Fibroblast of lung (primary cell): ENCODE data around the gene LRRC59. TPM values are rescaled to one million over a fixed set of nuclear protein-coding genes. Genes with fewer than 3 reads are reported as not detected.
A peak's percentile ranks its signal among the peaks of the same experiment; 100 is the strongest.

Experiments used
- DNase-seq, 2 donors: peaks; one replicate each; pipeline versions ENCODE4 v3.0.0 to v3.0.0-alpha.2; 2010; ENCODE audit warnings: low read depth in 2 of 2
- H2AFZ ChIP-seq: 2 replicates; pipeline ENCODE4 v1.5.1; 2012; ENCODE audit warnings: low read length, control low read depth, inconsistent platforms
- H3K27ac ChIP-seq: 2 replicates; pipeline ENCODE4 v1.5.1; 2011; ENCODE audit warnings: low read length, control low read depth; ENCODE audit not compliant: insufficient read depth
- H3K27me3 ChIP-seq: 2 replicates; pipeline ENCODE4 v1.5.1; 2011; ENCODE audit warnings: mild to moderate bottlenecking, low read length; ENCODE audit not compliant: control insufficient read depth, insufficient read depth
- H3K36me3 ChIP-seq: 2 replicates; pipeline ENCODE4 v1.5.1; 2011; ENCODE audit warnings: low read length; ENCODE audit not compliant: control insufficient read depth, insufficient read depth
- H3K4me1 ChIP-seq: 2 replicates; pipeline ENCODE4 v1.5.1; 2011; ENCODE audit warnings: low read length; ENCODE audit not compliant: control insufficient read depth, insufficient read depth; ENCODE audit errors: extremely low read depth
- H3K4me2 ChIP-seq: 2 replicates; pipeline ENCODE4 v1.5.1; 2011; ENCODE audit warnings: low read length, control low read depth; ENCODE audit not compliant: insufficient read depth; ENCODE audit errors: extremely low read depth
- H3K4me3 ChIP-seq, 4 experiments: fragments of 200-600 bp in 1 of 4; sonication (generic) in 1 of 4; replicated peaks in 1 of 4; 2 replicates each; pipeline ENCODE4 v1.5.1; 2011 to 2016; ENCODE audit warnings: low read length in 4 of 4, low read depth in 3 of 4, mild to moderate bottlenecking in 3 of 4, control low read depth in 2 of 4, inconsistent platforms in 1 of 4, mixed read lengths in 1 of 4; ENCODE audit not compliant: insufficient read depth in 1 of 4; ENCODE audit errors: control extremely low read depth in 1 of 4
- H3K79me2 ChIP-seq: 2 replicates; pipeline ENCODE4 v1.5.1; 2012; ENCODE audit warnings: mild to moderate bottlenecking, low read length, inconsistent platforms; ENCODE audit not compliant: control insufficient read depth, insufficient read depth
- H3K9ac ChIP-seq: 2 replicates; pipeline ENCODE4 v1.5.1; 2011; ENCODE audit warnings: mild to moderate bottlenecking, low read length, control low read depth; ENCODE audit not compliant: insufficient read depth
- H3K9me3 ChIP-seq: 2 replicates; pipeline ENCODE4 v1.5.1; 2012; ENCODE audit warnings: low read depth, low read length; ENCODE audit not compliant: control insufficient read depth, insufficient read depth
- H4K20me1 ChIP-seq: 2 replicates; pipeline ENCODE4 v1.5.1; 2011; ENCODE audit warnings: low read length; ENCODE audit not compliant: control insufficient read depth, insufficient read depth; ENCODE audit errors: extremely low read depth
- CTCF ChIP-seq, 2 donors: IDR thresholded peaks in 1 of 2; conservative IDR thresholded peaks in 1 of 2; 1 replicate in 1 of 2; 2 replicates in 1 of 2; pipeline ENCODE4 v1.5.1; 2011 to 2012; ENCODE audit warnings: low read length in 2 of 2, control low read depth in 1 of 2, inconsistent platforms in 1 of 2, low read depth in 1 of 2, mild to moderate bottlenecking in 1 of 2
- EZH2 ChIP-seq: IDR thresholded peaks from 2 replicates; pipeline ENCODE4 v1.5.1; 2012; ENCODE audit warnings: low read length, control low read depth, mild to moderate bottlenecking; ENCODE audit errors: missing control alignments
- polyA minus RNA-seq: library from RNA; depleted of rRNA, polyadenylated mRNA; stranded (reverse); fragments of >200 nt; gene quantifications from 2 replicates; pipeline ENCODE4 v1.2.3, GENCODE V29; 2011; ENCODE audit warnings: low replicate concordance
- polyA plus RNA-seq, 2 donors: library from polyadenylated mRNA; depleted of rRNA in 1 of 2; stranded (reverse) in 1 of 2; unstranded in 1 of 2; fragments of >200 nt; gene quantifications; 2 replicates each; pipeline ENCODE4 v1.2.1, GENCODE V29; 2011 to 2012; ENCODE audit warnings: missing spikeins in 1 of 2
- total RNA-seq: library from RNA; depleted of rRNA; stranded (reverse); fragments of >200 nt; gene quantifications from 2 replicates; pipeline ENCODE4 v1.2.1, GENCODE V29; 2014

Gene LRRC59
- 83.2 and 88.7 TPM in 2 replicates for total RNA-seq
- 142 and 167 TPM in 2 replicates for polyA plus RNA-seq
- polyA plus RNA-seq (2012): 172 and 215 TPM in 2 replicates
- polyA minus RNA-seq: 133 and 188 TPM in 2 replicates

- peak within 1 kb of the TSS; percentile 96 to 100 (median 98) for H3K4me3 ChIP-seq
- H3K9ac ChIP-seq: peak within 1 kb of the TSS; percentile 100
Measured at GRCh38 chr17:50397111-50397918, at the start of gene LRRC59. TSS of gene LRRC59 (minus strand) at chr17:50397523. CDS start at chr17:50397317, 206 bp downstream.

GRCh38 chr17:50445730-50446325 is 48.5 kb upstream of the LRRC59 start:
- Histone ChIP-seq H3K36me3 (no peaks in the 10 kb centered on the region), H3K9ac (no peak overlapping the region), H2AFZ (no peak overlapping the region), H3K4me1 (no peaks in the 10 kb centered on the region), H3K4me2 (no peak overlapping the region), H3K79me2 (no peaks in the 10 kb centered on the region), H3K4me3 (no peak overlapping the region), H3K27me3 (no peaks in the 10 kb centered on the region), H3K9me3 (no peaks in the 10 kb centered on the region), H3K27ac (no peak overlapping the region), H4K20me1 (no peaks in the 10 kb centered on the region)
- TF ChIP-seq EZH2 (no peak), CTCF (conservative IDR thresholded peaks at IDR 0.05 in 1 of 2, IDR thresholded peaks at IDR 0.05 in 1 of 2; ENCODE audit: low read depth in 1 of 2, low read length in 2 of 2) (no peak)
- peak in 1 of 2 donors; percentile 49 for DNase-seq

More at GRCh38 chr17:50397111-50397918, at the start of gene LRRC59:
- no peaks in the 10 kb centered on the region for H3K27me3 ChIP-seq
- no peaks in the 10 kb centered on the region for H3K9me3 ChIP-seq
- H4K20me1 ChIP-seq: no peaks in the 10 kb centered on the region
- TF ChIP-seq EZH2 (no peak), CTCF (conservative IDR thresholded peaks at IDR 0.05 in 1 of 2, IDR thresholded peaks at IDR 0.05 in 1 of 2; ENCODE audit: low read depth in 1 of 2, low read length in 2 of 2) (peak; percentile 69 to 88)
- peaks cover 7% of the 10 kb centered on the region for H3K4me1 ChIP-seq
- DNase-seq: peak; percentile 76 to 83
- peak within 1 kb of the TSS; percentile 98 for H3K27ac ChIP-seq
- peak within 1 kb of the TSS; percentile 75 for H2AFZ ChIP-seq
- H3K79me2 ChIP-seq: peaks cover 51% of the 10 kb centered on the region
- peaks cover 23% of the 10 kb centered on the region for H3K36me3 ChIP-seq
- H3K4me2 ChIP-seq: peak within 1 kb of the TSS; percentile 97
